IMR-90 (cell line): ENCODE data around the gene CUBN. TPM values are rescaled to one million over a fixed set of nuclear protein-coding genes. Genes with fewer than 3 reads are reported as not detected.

Experiments
- ATAC-seq: fragments of 200-7000 bp; cut with Tn5 transposase; 2 replicates; pipeline ENCODE4 v1.9.1; 2020; ENCODE audit warnings: low read depth, mild to moderate bottlenecking, moderate library complexity
- BruUV-seq: library from RNA; stranded (reverse); fragments of 400-500 nt; replicated peaks from 2 replicates; lab custom pipeline; 2021; lab: Mats Ljungman, UMichigan
- CTCF ChIA-PET: fragments of 300-600 bp; formaldehyde crosslinking; extraction: SDS; loops from one replicate; lab custom pipeline; 2021; ENCODE audit warnings: antibody characterized with exemption; lab: Yijun Ruan, JAX
- POLR2A ChIA-PET: fragments of 300-600 bp; sonication (Branson Sonifier 250); formaldehyde crosslinking; loops from one replicate; lab custom pipeline; 2022; ENCODE audit warnings: antibody characterized with exemption; ENCODE audit not compliant: unreplicated experiment; lab: Charles Lee
- DNase-seq: peaks from one replicate; pipeline ENCODE4 v3.0.0; 2013
- H2AFZ ChIP-seq: replicated peaks from 2 replicates; pipeline ENCODE3; 2013; ENCODE audit warnings: low read length, mild to moderate bottlenecking; ENCODE audit not compliant: poor library complexity
- H2AK5ac ChIP-seq: 2 replicates; pipeline ENCODE4 v1.6.1; 2013; ENCODE audit warnings: low read depth, low read length, inconsistent platforms
- H2AK9ac ChIP-seq: replicated peaks from 2 replicates; pipeline ENCODE3; 2013; ENCODE audit warnings: mild to moderate bottlenecking, low read depth, low read length, moderate library complexity; ENCODE audit not compliant: poor library complexity
- H2BK120ac ChIP-seq: 2 replicates; pipeline ENCODE4 v1.6.1; 2013; ENCODE audit warnings: low read depth, low read length, inconsistent platforms
- H2BK15ac ChIP-seq: 3 replicates; pipeline ENCODE4 v1.6.1; 2013; ENCODE audit warnings: low read depth, low read length, inconsistent platforms
- H2BK20ac ChIP-seq: 2 replicates; pipeline ENCODE4 v1.6.1; 2013; ENCODE audit warnings: low read depth, mild to moderate bottlenecking, inconsistent platforms, low read length, moderate library complexity
- H2BK5ac ChIP-seq: 2 replicates; pipeline ENCODE4 v1.6.1; 2013; ENCODE audit warnings: mild to moderate bottlenecking, low read depth, low read length, inconsistent platforms; ENCODE audit not compliant: poor library complexity, severe bottlenecking
- H3K14ac ChIP-seq: replicated peaks from 2 replicates; pipeline ENCODE4 v1.6.1; 2013; ENCODE audit warnings: low read depth, low read length, inconsistent platforms
- H3K18ac ChIP-seq: 2 replicates; pipeline ENCODE4 v1.6.1; 2013; ENCODE audit warnings: low read depth, low read length, control low read depth
- H3K23ac ChIP-seq: 2 replicates; pipeline ENCODE4 v1.6.1; 2013; ENCODE audit warnings: low read depth, low read length, inconsistent platforms
- H3K27ac ChIP-seq: 2 replicates; pipeline ENCODE4 v1.5.1; 2013; ENCODE audit warnings: mild to moderate bottlenecking, control low read depth, low read length; ENCODE audit not compliant: insufficient read depth
- H3K27me3 ChIP-seq: 2 replicates; pipeline ENCODE4 v1.6.1; 2013; ENCODE audit warnings: low read length; ENCODE audit not compliant: control insufficient read depth, insufficient read depth
- H3K36me3 ChIP-seq: 2 replicates; pipeline ENCODE4 v1.6.1; 2013; ENCODE audit warnings: low read length, mixed read lengths; ENCODE audit not compliant: control insufficient read depth, insufficient read depth
- H3K4ac ChIP-seq: 2 replicates; pipeline ENCODE4 v1.6.1; 2013; ENCODE audit warnings: low read depth, low read length, inconsistent platforms
- H3K4me1 ChIP-seq: 2 replicates; pipeline ENCODE4 v1.6.1; 2013; ENCODE audit warnings: low read length, mixed read lengths; ENCODE audit not compliant: control insufficient read depth, insufficient read depth
- H3K4me2 ChIP-seq: 2 replicates; pipeline ENCODE4 v1.6.1; 2013; ENCODE audit warnings: low read depth, mild to moderate bottlenecking, control low read depth, low read length, moderate library complexity
- H3K4me3 ChIP-seq: 2 replicates; pipeline ENCODE4 v1.5.1; 2013; ENCODE audit warnings: low read depth, mild to moderate bottlenecking, control low read depth, low read length, moderate library complexity; ENCODE audit not compliant: insufficient read depth
- H3K56ac ChIP-seq: 2 replicates; pipeline ENCODE4 v1.6.1; 2013; ENCODE audit warnings: low read length, inconsistent platforms; ENCODE audit not compliant: insufficient read depth; ENCODE audit errors: extremely low read depth
- H3K79me1 ChIP-seq, 2 experiments: 2 replicates each; pipeline ENCODE4 v1.6.1; 2013; ENCODE audit warnings: low read length in 2 of 2, inconsistent platforms in 1 of 2, low read depth in 1 of 2
- H3K9ac ChIP-seq: 2 replicates; pipeline ENCODE4 v1.6.1; 2013; ENCODE audit warnings: low read depth, low read length, control low read depth
- H3K9me1 ChIP-seq: 2 replicates; pipeline ENCODE4 v1.6.1; 2013; ENCODE audit warnings: low read length, inconsistent platforms; ENCODE audit not compliant: insufficient read depth
- H3K9me3 ChIP-seq: 2 replicates; pipeline ENCODE4 v1.6.1; 2013; ENCODE audit warnings: low read length; ENCODE audit not compliant: control insufficient read depth, insufficient read depth
- H4K20me1 ChIP-seq: 2 replicates; pipeline ENCODE4 v1.6.1; 2013; ENCODE audit warnings: low read length, inconsistent platforms; ENCODE audit not compliant: insufficient read depth
- H4K5ac ChIP-seq: 2 replicates; pipeline ENCODE4 v1.6.1; 2013; ENCODE audit warnings: mild to moderate bottlenecking, low read depth, low read length, control low read depth
- H4K8ac ChIP-seq, 2 experiments: 2 replicates each; pipeline ENCODE4 v1.6.1; 2013; ENCODE audit warnings: low read depth in 2 of 2, low read length in 2 of 2, control low read depth in 1 of 2, inconsistent platforms in 1 of 2
- H4K91ac ChIP-seq: 2 replicates; pipeline ENCODE4 v1.6.1; 2013; ENCODE audit warnings: low read depth, low read length, inconsistent platforms; ENCODE audit not compliant: insufficient read depth
- ELK1 ChIP-seq: fragments of 150-350 bp; IDR thresholded peaks from 2 replicates; pipeline ENCODE4 v1.6.1; 2016; ENCODE audit warnings: low read depth, mild to moderate bottlenecking, low read length, moderate library complexity, borderline replicate concordance
- MAFK ChIP-seq: IDR thresholded peaks from 2 replicates; pipeline ENCODE4 v1.6.1; 2012; ENCODE audit warnings: low read depth, low read length, improper control_type of control experiment
- WGBS, 2 experiments: methylation state at CpG; one replicate each; pipeline versions ENCODE4 v1.1.5 to v1.1.7; 2013; ENCODE audit warnings: missing lambda C conversion rate in 2 of 2; ENCODE audit not compliant: insufficient read length in 1 of 2; ENCODE audit errors: extremely low coverage in 2 of 2; 5-methylcytosine and 5-hydroxymethylcytosine counted together
- dilution Hi-C: fragments of 300-500 bp; cut with HindIII; formaldehyde crosslinking; loops from one replicate; pipeline ENCODE4 v1.14.3; 2018; ENCODE audit warnings: low sequenced_read_pairs; ENCODE audit not compliant: unreplicated experiment
- in situ Hi-C: fragments of 300-500 bp; cut with MboI; formaldehyde crosslinking; loops from 3 replicates; pipeline ENCODE4 v1.14.3; 2019; ENCODE audit warnings: low sequenced_read_pairs, inconsistent platforms, mixed read lengths
- intact Hi-C: fragments of 100-400 bp; cut with micrococcal nuclease; formaldehyde crosslinking; loops from 2 replicates; pipeline ENCODE4 v1.10.0; 2022
- polyA plus RNA-seq, 3 experiments: library from polyadenylated mRNA; depleted of rRNA; stranded (reverse); fragments of >200 nt; gene quantifications; 2 replicates each; pipeline ENCODE4 v1.2.3, GENCODE V29; 2012; ENCODE audit warnings: low replicate concordance in 1 of 3
- total RNA-seq: library from RNA; depleted of rRNA; stranded (reverse); fragments of >200 nt; gene quantifications from 2 replicates; pipeline ENCODE4 v1.2.3, GENCODE V29; 2012

Gene CUBN
- total and polyA plus RNA-seq, 2 of the 4 experiments (the other 2 are of a cell fraction), result 0.19 to 0.54 TPM

GRCh38 chr10:17001297-17001744 lies 128.3 kb downstream of the CUBN start:
- Histone ChIP-seq H3K18ac (no peak overlapping the region), H3K56ac (no peak overlapping the region), H2BK20ac (no peak overlapping the region), H4K5ac (no peak overlapping the region), H3K4ac (no peak overlapping the region), H2BK120ac (0 out of 2 replicates have a peak overlapping the region, but pooled peaks have one; percentile 8), H4K91ac (no peak overlapping the region), H3K79me1 (no peaks in the 10 kb centered on the region; a peak in 1 of 4 replicates), H2BK5ac (no peak overlapping the region), H3K27ac (no peak overlapping the region), H2AK9ac (no peak overlapping the region), H3K4me2 (no peak overlapping the region), H3K14ac (peak overlapping the region; percentile 6; the same call in 1 of the 2 replicates), H3K27me3 (no peaks in the 10 kb centered on the region), H2AK5ac (no peak overlapping the region), H2BK15ac (no peak overlapping the region), H3K23ac (no peak overlapping the region), H3K36me3 (no peaks in the 10 kb centered on the region), H3K9me1 (peaks cover 14% of the 10 kb centered on the region), H3K4me3 (no peak overlapping the region), H3K9me3 (no peaks in the 10 kb centered on the region), H4K20me1 (no peaks in the 10 kb centered on the region), H4K8ac (no peak overlapping the region), H3K4me1 (peaks cover 17% of the 10 kb centered on the region), H2AFZ (no peak overlapping the region), H3K9ac (no peak overlapping the region)
- POLR2A ChIA-PET, result no interaction called here
- TF ChIP-seq ELK1 (no peak), MAFK (0 out of 2 replicates have a peak, but pooled peaks have one; percentile 12)
- in situ Hi-C loops (no loop called here), intact Hi-C loops (no loop called here), dilution Hi-C loops (no loop called here)
- CTCF ChIA-PET, result interaction anchor here (0.7 kb wide), 1 partner anchor 132 kb away, joined by 3 read pairs; no protein-coding TSS in a partner anchor
- ATAC-seq (no peak), DNase-seq (no peak)
- WGBS, 2 experiments, result no CpG with 5 or more reads among the region's 9 CpGs
- no TSS peak for BruUV-seq
